ENCODE data around the gene OSBPL5. TPM values are rescaled to one million over a fixed set of nuclear protein-coding genes. Genes with fewer than 3 reads are reported as not detected.
A peak's percentile ranks its signal among the peaks of the same experiment; 100 is the strongest.

OSBPL5 gene
- total RNA-seq, 1 donor = 20.5 TPM

- DNase-seq (ENCODE audit: low read depth in 2 of 3, low spot score in 2 of 3) = peak in 2 of 3 donors; percentile 25 to 62
Observed at GRCh38 chr11:3137486-3138177, 27.5 kb downstream of the OSBPL5 start.

DNA sequence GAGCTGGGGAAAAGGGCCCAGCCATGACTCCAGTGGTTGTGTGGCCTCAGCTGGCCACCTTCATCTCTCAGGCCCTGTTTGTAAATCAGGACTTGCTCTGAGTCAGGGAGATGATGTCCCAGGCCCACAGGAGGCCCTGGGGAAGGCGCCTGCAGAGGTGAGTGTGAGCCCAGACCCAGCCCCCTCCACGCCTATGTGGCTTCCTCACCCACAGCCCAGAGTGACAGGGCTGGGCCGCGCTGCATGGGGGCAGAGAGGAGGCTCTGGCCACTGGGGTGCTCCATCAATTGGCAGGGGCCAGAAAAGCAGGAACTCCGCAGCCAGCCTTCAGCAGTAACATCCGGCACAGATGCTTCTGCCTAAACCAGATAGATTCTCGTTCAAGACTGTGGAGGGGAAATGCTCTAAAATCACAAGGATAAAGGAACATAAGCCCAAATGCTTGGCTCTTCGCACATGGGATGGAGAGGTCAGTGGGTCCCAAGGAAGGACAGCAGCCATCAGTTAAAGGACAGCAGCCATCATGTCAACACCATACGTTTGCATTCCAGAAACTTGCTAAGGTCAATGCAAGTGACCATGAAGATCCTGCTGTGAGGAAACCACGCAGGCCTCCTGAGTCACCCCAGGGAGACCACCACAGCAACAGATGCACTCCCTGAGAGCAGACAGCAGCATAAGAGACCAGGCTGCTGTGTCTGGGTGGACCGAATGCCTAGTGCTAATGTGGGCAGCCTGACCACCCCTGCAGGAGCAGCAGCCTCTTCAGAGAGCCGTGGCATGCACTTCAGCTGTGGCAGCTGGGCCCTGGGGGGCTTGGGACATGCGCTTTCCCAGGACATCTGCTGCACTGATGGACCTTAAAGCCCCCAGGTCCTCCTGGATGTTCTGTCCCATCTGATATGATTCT lies 28.3 kb downstream of the OSBPL5 start:
- DNase-seq (ENCODE audit: low read depth in 2 of 3, low spot score in 2 of 3) = peak in 1 of 3 donors; percentile 30

DNA sequence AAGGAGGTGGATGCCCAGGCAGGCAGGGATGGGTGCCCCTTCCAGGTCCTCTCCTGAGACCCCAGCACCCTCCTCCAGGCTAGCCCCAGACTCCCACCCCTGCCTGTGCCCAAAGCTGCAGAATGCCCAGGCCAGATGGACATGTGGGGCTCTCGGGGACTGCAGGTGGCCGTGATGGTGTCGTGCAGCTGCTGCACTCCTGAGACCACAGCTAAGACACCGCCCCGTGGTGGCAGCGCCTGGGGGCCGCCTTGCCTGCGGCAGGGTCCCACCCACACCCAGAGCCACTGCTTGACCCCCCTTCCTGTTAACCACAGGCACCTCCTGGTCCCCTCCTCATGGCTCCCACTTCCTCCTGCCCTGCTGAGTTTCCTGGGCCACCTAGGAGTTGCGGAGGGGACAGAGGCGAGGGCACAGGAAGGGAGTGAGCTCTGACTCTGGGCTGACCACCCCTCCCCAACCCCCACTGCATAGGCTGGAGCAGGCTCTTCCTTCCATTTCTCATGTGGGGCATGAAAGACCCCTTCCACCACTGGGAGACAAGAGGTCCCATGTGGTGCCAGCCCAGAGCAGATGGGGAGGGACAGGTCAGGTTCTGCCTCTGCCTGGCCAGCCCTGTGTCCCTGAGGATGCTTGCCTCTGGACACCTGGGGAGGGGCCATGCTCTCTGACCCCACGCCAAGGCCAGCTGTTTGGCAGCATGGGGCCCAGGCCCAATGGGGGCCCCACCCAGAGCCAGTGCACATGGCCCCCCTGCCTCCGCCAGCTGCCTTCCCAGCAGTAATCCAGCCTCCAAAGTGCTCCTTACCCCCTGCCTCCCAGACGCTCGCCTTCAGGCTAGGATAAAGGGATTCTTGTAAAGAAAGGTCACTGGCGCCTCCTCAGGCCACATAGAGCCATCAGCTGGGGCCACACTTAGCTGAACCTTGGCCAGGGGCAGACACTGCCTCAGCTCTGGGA lies 29.3 kb downstream of the OSBPL5 start:
- DNase-seq (ENCODE audit: low read depth in 2 of 3, low spot score in 2 of 3) = peak in 2 of 3 donors; percentile 33 to 52

DNA sequence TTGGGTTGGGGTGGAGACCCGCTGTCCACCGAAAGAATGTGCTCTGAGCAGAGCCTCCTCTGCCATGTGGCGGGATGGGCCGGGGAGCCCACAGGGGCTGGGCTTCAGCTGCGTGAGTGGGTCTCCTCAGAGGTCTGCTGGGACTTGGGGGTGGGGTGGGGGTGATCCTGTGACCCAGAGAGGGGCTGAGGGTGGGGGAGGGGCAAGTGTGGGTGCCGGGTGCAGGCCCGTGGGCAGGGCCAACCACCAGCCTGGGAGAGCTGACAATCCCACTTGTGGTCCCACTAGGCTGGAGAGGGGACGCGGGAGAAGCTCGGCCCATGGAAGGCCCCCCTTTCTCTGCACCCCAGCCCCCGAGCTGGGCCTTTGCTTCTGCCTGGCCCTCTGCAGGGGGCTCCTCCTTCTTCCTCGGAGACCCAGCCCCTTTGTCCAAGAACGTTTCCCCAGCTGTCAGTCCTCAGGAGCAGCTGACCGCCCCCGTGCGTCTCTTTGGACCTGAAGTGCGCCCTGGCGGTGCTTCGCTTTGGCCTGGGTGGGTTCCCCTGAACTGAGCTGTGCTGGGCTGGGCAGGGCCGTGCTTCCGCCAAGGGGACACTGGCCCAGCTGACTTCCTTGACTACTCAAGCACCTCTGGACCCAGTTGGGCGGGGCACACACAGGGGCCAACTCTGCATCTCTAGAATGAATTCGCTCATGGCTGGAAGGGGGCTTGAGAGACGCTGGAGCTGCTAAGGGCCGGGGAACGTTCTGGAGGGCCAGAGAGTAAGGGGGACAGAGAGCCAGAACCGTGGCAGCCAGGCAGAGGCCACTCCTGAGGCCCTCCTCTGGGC lies 30.2 kb downstream of the OSBPL5 start:
- no peak for DNase-seq (ENCODE audit: low read depth in 2 of 3, low spot score in 2 of 3)

- DNase-seq (ENCODE audit: low read depth in 2 of 3, low spot score in 2 of 3) = no peak
Observed at GRCh38 chr11:3134218-3134621, 30.9 kb downstream of the OSBPL5 start.

DNA sequence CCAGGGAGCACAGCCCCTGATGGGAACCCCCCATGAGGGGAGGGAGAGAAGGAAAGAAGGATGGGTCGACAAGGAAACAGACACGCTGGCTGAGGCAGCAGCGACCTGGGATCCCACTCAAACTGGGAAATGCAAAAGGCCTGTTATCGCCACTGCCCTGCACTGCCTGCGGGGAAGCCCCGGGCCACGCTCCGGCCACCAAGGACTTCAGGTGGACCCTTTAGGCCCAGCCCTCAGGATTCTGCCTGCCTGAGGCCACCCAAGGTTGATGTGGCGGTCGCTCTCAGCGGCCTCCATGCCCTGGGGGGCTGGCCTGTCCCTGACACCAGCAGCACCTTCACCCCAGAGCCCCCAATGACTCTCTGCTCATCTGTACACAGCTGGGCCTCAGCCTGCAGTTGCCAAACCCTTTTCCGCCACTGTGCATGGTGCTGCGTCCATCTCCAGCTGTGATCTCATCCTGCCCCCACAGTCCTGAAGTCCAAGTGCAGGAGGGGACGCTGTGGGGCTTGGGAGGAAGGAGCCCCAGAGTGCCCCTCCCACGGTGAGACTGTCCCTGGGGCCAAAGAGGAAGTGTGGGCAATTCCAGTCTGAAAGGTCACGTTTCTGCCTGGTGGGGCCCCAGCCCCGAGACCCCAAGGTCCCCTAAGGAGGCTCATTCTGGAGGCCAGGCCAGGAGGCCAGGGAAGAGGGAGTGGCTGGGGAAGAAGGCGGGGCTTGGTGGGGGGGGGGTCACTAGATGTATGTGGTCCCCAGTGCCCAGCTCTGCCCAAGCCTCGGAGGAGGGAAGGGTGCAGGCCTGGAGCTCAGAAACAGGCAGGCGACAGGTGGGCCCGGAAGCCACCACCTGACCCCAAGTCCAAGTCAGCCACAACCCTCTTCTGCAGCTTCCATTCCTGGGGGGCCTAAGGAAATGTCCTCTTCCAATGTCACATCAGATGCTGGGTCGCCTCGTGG lies 31.6 kb downstream of the OSBPL5 start:
- no peak for DNase-seq (ENCODE audit: low read depth in 2 of 3, low spot score in 2 of 3)

GRCh38 chr11:3132831-3133260 lies 32.3 kb downstream of the OSBPL5 start:
- no peak for DNase-seq (ENCODE audit: low read depth in 2 of 3, low spot score in 2 of 3)

DNA sequence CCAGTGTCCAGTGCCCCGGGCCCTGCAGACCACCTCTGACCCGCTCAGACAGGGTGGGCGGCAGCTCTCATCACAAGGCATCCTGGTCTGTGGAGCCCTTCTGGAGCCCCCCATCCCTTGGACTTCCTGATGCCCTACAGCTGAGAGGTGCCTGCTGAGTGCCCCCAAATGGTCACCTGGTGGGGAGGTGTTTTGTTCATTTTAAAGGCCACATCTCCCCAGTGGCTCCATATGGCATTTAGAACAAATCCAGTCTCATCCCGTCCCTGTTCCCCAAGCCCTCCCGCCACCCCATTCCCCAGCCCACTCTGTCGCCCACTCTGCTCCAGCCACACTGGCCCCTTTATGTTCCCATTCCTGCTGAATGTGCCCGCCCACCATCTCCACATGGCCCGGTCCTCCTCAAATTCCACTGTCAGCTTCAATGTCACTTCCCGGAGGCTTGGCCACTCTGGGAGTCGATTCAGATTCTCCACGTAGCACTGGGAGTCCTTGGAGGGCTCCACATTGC lies 32.8 kb downstream of the OSBPL5 start:
- DNase-seq (ENCODE audit: low read depth in 2 of 3, low spot score in 2 of 3) = no peak

DNA sequence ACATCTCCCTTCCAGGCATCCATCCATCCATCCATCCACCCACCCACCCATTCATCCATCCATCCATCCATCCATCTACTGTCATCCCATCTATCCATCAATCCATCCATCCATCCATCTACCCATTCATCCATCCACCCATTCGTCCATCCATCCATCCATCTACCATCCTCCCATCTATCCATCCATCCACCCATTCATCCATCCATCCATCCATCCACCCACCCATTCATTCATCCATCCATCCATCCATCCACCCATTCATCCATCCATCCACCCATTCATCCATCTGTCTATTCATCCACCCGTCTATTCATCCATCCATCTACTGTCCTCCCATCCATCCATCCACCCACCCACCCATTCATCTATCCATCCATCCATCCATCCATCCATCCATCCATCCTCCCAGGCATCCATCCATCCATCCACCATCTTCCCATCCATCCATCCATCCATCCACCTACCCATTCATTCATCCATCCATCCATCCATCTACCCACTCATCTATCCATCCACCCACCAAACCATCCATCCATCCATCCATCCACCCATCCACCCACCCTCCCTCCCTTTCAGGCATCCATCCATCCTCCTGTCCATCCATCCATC lies 33.7 kb downstream of the OSBPL5 start:
- DNase-seq (ENCODE audit: low read depth in 2 of 3, low spot score in 2 of 3) = no peak

DNA sequence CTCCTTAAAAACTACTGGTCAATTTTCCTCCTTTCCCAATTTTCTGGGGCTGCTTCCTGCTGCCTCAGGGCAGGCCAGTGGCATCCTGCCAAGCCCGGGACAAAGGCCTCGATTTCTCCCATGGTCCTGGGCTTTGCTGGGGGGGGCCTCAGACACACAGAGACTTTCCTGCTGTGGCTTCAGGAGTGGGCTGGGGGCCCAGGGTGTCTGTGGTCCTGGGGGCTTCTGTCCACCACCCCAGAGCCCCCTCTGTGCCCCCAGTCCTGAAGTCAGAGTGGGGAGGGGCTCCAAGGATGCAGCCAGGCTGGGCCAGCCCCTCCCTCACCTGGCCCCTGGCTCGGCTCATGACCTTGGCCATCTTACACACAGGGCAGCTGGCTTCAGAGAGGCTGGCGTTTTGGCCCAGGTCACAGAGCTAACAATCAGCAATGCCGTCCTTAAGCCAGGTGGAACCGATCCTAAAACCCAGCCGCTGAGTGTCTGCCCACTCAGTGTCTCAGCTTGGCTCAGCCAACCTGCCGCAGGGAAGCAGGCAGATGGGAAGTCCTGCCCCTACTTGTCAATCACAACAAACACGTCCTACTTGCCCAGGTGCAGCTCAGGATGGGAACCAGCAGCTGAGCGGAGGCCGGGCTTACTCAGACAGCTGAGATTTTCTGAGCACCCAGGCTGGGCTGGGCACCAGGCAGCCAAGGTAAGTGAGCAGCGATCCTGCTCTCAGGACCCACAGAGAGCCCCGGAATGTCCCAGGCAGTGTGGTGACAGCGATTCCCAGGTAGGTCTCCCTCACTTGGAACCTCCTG lies 34.6 kb downstream of the OSBPL5 start:
- DNase-seq (ENCODE audit: low read depth in 2 of 3, low spot score in 2 of 3) = no peak

- no peak for DNase-seq (ENCODE audit: low read depth in 2 of 3, low spot score in 2 of 3)
Observed at GRCh38 chr11:3129591-3130268, 35.4 kb downstream of the OSBPL5 start.

DNA sequence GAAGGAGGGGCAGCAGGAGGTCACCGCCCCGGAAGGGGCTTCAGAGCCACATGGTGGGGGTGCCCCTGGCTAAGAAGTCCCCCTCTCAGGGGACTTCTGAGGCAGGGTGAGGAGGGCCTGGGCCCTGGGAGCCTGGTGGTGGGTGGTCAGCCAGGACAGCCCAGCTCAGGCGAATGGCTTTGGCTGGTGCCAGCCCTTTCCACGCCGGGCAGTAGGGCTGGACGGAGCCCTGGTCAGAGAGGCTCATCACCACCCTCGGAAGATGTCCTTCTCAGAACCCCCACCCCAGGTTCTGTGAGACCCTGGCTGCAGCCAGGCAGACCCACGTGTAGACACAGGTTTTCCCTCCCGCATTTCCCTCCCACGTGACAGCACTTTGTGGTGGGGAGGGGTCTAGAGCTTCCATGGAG lies 35.9 kb downstream of the OSBPL5 start:
- DNase-seq (ENCODE audit: low read depth in 2 of 3, low spot score in 2 of 3) = no peak

DNA sequence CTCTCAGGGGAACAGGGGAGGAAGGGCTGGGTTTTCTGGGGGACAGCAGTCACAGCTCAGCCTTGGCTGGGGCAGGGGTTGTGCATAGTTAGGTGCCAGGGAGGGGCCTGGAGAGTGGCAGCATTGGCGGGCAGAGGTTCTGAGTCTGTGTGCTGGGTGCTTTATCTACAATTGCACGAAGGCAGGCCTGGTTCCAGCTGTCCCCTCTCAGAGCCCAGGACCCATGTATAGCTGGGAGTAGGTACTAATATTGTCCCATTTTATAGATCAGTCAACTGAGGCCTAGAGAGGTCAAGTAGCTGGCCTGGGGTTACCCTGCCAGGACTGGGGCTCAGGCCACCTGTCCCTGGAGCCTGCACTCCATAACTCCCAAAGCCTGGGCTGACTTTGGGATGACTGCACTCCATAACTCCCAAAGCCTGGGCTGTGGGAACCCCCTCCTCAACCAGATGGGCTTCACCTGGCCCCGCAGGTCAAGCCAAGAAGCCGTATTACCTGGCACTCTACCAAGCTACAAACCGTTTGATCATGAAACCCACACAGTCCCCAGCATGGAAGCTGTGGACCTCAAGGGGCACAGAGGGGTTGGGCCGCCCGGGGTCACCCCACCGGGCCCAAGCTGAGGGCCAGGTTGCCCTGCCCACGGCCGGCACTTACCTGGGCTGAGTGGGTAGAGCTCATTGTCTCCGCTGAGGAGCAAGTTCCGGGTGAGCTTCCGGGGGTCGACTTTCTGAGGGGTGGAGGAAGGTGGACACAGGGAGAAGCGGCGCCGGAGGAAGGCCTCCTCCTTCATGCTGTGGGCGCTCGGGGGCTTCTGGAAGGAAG lies 36.5 kb downstream of the OSBPL5 start:
- DNase-seq (ENCODE audit: low read depth in 2 of 3, low spot score in 2 of 3) = no peak

DNA sequence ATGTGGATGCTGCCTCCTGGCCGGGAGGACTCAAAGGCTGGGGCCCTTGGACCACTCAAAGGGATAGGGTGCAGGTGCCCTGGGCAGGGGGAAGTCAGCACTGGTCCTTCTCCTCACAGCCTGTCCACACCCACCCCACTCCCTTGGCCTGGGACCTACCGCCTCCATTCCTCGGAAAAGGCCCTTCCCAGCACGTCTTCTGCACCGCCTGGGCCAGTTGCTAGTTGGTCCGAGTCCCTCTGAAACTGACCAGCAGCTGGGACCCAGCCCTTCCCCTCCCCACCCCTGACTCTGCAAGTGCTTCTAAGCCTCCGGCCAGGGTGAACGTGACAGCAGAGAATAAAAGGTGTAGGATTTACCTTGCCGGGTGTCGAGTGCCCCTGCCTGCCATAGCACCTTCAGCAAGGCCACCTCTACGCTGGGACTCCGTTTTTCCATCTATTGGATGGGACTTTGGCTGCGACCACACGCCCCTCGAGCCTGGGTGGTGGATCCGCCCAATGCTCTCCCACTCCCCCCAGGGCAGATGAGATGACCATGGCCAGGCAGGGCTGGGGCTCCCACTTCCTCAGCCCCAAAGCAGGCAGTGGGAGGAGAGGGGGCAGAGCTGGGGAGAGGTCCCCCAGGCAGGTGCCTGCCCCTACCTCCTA lies 37.3 kb downstream of the OSBPL5 start:
- DNase-seq (ENCODE audit: low read depth in 2 of 3, low spot score in 2 of 3) = no peak

Measured in hematopoietic multipotent progenitor cell (in vitro differentiated cells).